GM18508 (cell line): ENCODE results near the gene EGLN3.

ENCODE experiments used
- ATAC-seq: cut with Tn5 transposase; IDR thresholded peaks from one replicate; pipeline ENCODE4 v1.9.1; 2021; ENCODE audit warnings: moderate number of reproducible peaks; ENCODE audit not compliant: insufficient read depth, unreplicated experiment

EGLN3 gene

DNA sequence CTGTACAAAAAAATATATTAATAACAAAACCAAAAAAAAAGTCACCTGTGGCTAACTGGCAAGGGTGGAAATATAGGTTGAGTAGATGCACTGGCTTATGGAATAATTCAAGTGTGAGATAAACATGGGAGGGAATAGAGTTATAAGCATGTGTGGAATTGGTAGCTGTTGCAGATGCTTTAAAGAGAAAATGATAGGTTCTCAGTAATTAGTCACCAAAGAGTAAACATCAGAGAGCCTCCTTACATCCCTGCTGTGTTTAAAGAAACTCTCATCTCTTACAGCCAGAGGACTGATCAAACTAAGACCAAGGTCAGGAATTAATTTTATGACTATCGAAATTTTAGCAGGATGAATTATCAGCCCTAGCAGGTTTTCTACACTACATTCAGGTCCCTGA is 70.5 kb downstream of the EGLN3 start:
- ATAC-seq, result no peak

GRCh38 chr14:33879684-33880286 is 71.1 kb downstream of the EGLN3 start:
- no peak for ATAC-seq

- no peak for ATAC-seq
Measured at GRCh38 chr14:33876274-33876673, 74.6 kb downstream of the EGLN3 start.
